ENCODE data around the gene LARGE1. TPM values are rescaled to one million over a fixed set of nuclear protein-coding genes. Genes with fewer than 3 reads are reported as not detected.

Gene LARGE1
- total RNA-seq, 1 experiment from 2014 or later = 5.2 TPM

- no TSS peak for BruUV-seq (replicated peaks)
- TF ChIP-seq CTCF (IDR thresholded peaks at IDR 0.05; ENCODE audit: unreplicated experiment) = no peak
- intact Hi-C loops (cut with micrococcal nuclease) = no loop called here
- CTCF ChIA-PET = interaction anchor here (1.6 kb wide), 1 partner anchor 175 kb away, joined by 3 read pairs; no protein-coding TSS in a partner anchor
- DNase-seq (ENCODE audit: unreplicated experiment) = no peak
- Mint-ChIP-seq H3K4me3 (ENCODE audit: unreplicated experiment) (no peak overlapping the region), H3K9me3 (ENCODE audit: unreplicated experiment) (no peaks in the 10 kb centered on the region), H3K27me3 (ENCODE audit: insufficient read depth, unreplicated experiment) (no peaks in the 10 kb centered on the region), H3K36me3 (ENCODE audit: insufficient read depth, unreplicated experiment) (no peaks in the 10 kb centered on the region), H3K27ac (ENCODE audit: low read depth, unreplicated experiment) (no peak overlapping the region), H3K4me1 (ENCODE audit: insufficient read depth, unreplicated experiment) (peaks cover 14% of the 10 kb centered on the region)
- POLR2A ChIA-PET = no interaction called here
Observed at GRCh38 chr22:33476716-33477115, 443.6 kb downstream of the LARGE1 start.

GRCh38 chr22:33476206-33476605 lies 444.1 kb downstream of the LARGE1 start:
- H3K36me3 Mint-ChIP-seq (ENCODE audit: insufficient read depth, unreplicated experiment) = no peaks in the 10 kb centered on the region
- no peak overlapping the region for H3K27ac Mint-ChIP-seq (ENCODE audit: low read depth, unreplicated experiment)
- intact Hi-C loops (cut with micrococcal nuclease) = no loop called here
- no peak overlapping the region for H3K4me3 Mint-ChIP-seq (ENCODE audit: unreplicated experiment)
- no peak for DNase-seq (ENCODE audit: unreplicated experiment)
- no peaks in the 10 kb centered on the region for H3K9me3 Mint-ChIP-seq (ENCODE audit: unreplicated experiment)
- BruUV-seq (replicated peaks) = no TSS peak
- CTCF ChIA-PET = interaction anchor here (1.6 kb wide), 1 partner anchor 175 kb away, joined by 3 read pairs; no protein-coding TSS in a partner anchor
- no peak for TF ChIP-seq CTCF (IDR thresholded peaks at IDR 0.05; ENCODE audit: unreplicated experiment)
- H3K4me1 Mint-ChIP-seq (ENCODE audit: insufficient read depth, unreplicated experiment) = peaks cover 14% of the 10 kb centered on the region
- H3K27me3 Mint-ChIP-seq (ENCODE audit: insufficient read depth, unreplicated experiment) = no peaks in the 10 kb centered on the region
- POLR2A ChIA-PET = no interaction called here

- CTCF ChIA-PET = no interaction called here
- H3K36me3 Mint-ChIP-seq (ENCODE audit: insufficient read depth, unreplicated experiment) = no peaks in the 10 kb centered on the region
- intact Hi-C loops (cut with micrococcal nuclease) = no loop called here
- no peak for DNase-seq (ENCODE audit: unreplicated experiment)
- H3K4me1 Mint-ChIP-seq (ENCODE audit: insufficient read depth, unreplicated experiment) = peaks cover 14% of the 10 kb centered on the region
- H3K27ac Mint-ChIP-seq (ENCODE audit: low read depth, unreplicated experiment) = no peak overlapping the region
- no peak for TF ChIP-seq CTCF (IDR thresholded peaks at IDR 0.05; ENCODE audit: unreplicated experiment)
- H3K27me3 Mint-ChIP-seq (ENCODE audit: insufficient read depth, unreplicated experiment) = no peaks in the 10 kb centered on the region
- POLR2A ChIA-PET = no interaction called here
- no peak overlapping the region for H3K4me3 Mint-ChIP-seq (ENCODE audit: unreplicated experiment)
- H3K9me3 Mint-ChIP-seq (ENCODE audit: unreplicated experiment) = no peaks in the 10 kb centered on the region
- BruUV-seq (replicated peaks) = no TSS peak
Observed at GRCh38 chr22:33474587-33474986, 445.7 kb downstream of the LARGE1 start.

GRCh38 chr22:33472462-33473344 lies 447.6 kb downstream of the LARGE1 start:
- no peak for DNase-seq (ENCODE audit: unreplicated experiment)
- intact Hi-C loops (cut with micrococcal nuclease) = no loop called here
- H3K9me3 Mint-ChIP-seq (ENCODE audit: unreplicated experiment) = no peaks in the 10 kb centered on the region
- ChIA-PET CTCF (interaction anchor here (0.6 kb wide), 1 partner anchor 119 kb away, joined by 3 read pairs; no protein-coding TSS in a partner anchor), POLR2A (interaction anchor here (0.8 kb wide), 1 partner anchor 402 kb away, joined by 3 read pairs; no protein-coding TSS in a partner anchor)
- no TSS peak for BruUV-seq (replicated peaks)
- H3K27me3 Mint-ChIP-seq (ENCODE audit: insufficient read depth, unreplicated experiment) = no peaks in the 10 kb centered on the region
- peaks cover 14% of the 10 kb centered on the region for H3K4me1 Mint-ChIP-seq (ENCODE audit: insufficient read depth, unreplicated experiment)
- H3K36me3 Mint-ChIP-seq (ENCODE audit: insufficient read depth, unreplicated experiment) = no peaks in the 10 kb centered on the region
- TF ChIP-seq CTCF (IDR thresholded peaks at IDR 0.05; ENCODE audit: unreplicated experiment) = no peak
- H3K4me3 Mint-ChIP-seq (ENCODE audit: unreplicated experiment) = no peak overlapping the region
- no peak overlapping the region for H3K27ac Mint-ChIP-seq (ENCODE audit: low read depth, unreplicated experiment)

Data from MCF 10A (cell line).